KMS-11 (cell line): ENCODE results near the gene CFAP46.
"Not testable (repeated sequence)": the region's sequence is repeated elsewhere in the genome, so short reads cannot be mapped to it uniquely, and the experiment has no call there.

Source experiments
- H2AFZ ChIP-seq: fragments of 200-600 bp; sonication (generic); 2 replicates; pipeline ENCODE4 v1.6.1; 2016; ENCODE audit warnings: antibody characterized with exemption, mixed run types, low read depth
- H3K27ac ChIP-seq: fragments of 200-600 bp; sonication (generic); 2 replicates; pipeline ENCODE4 v1.6.1; 2016; ENCODE audit warnings: mild to moderate bottlenecking, mixed run types
- H3K27me3 ChIP-seq: fragments of 200-600 bp; sonication (generic); 2 replicates; pipeline ENCODE4 v1.6.1; 2017; ENCODE audit warnings: mild to moderate bottlenecking, low read depth, mixed run types, moderate library complexity; ENCODE audit not compliant: insufficient read depth
- H3K36me3 ChIP-seq: fragments of 200-600 bp; sonication (generic); 2 replicates; pipeline ENCODE4 v1.6.1; 2017; ENCODE audit warnings: mild to moderate bottlenecking, mixed run types; ENCODE audit not compliant: insufficient read depth
- H3K4me1 ChIP-seq: fragments of 200-600 bp; sonication (generic); 2 replicates; pipeline ENCODE4 v1.6.1; 2016; ENCODE audit warnings: mild to moderate bottlenecking, low read depth, mixed run types; ENCODE audit not compliant: poor library complexity, severe bottlenecking
- H3K4me2 ChIP-seq: fragments of 200-600 bp; sonication (generic); 2 replicates; pipeline ENCODE4 v1.7.0; 2016; ENCODE audit warnings: mild to moderate bottlenecking, mixed run types
- H3K4me3 ChIP-seq: fragments of 200-600 bp; sonication (generic); IDR thresholded peaks from 2 replicates; pipeline ENCODE4 v1.6.1; 2017; ENCODE audit warnings: low read depth, low read length, mixed read lengths; ENCODE audit not compliant: insufficient read depth
- H3K79me2 ChIP-seq: fragments of 200-600 bp; sonication (generic); 2 replicates; pipeline ENCODE4 v1.6.1; 2016; ENCODE audit warnings: low read depth, mixed run types; ENCODE audit not compliant: insufficient read depth
- H3K9ac ChIP-seq: fragments of 200-600 bp; sonication (generic); 2 replicates; pipeline ENCODE4 v1.6.1; 2016; ENCODE audit warnings: mild to moderate bottlenecking, mixed run types
- H4K20me1 ChIP-seq: fragments of 200-600 bp; sonication (generic); 2 replicates; pipeline ENCODE4 v1.6.1; 2016; ENCODE audit warnings: mild to moderate bottlenecking, mixed run types; ENCODE audit not compliant: insufficient read depth
- CTCF ChIP-seq: fragments of 200-600 bp; sonication (generic); conservative IDR thresholded peaks from 2 replicates; pipeline ENCODE4 v1.6.1; 2017; ENCODE audit warnings: low read depth, mild to moderate bottlenecking, antibody characterized with exemption, low read length, moderate library complexity, mixed read lengths

CFAP46 gene

GRCh38 chr10:132898391-132899053 is 43.8 kb downstream of the CFAP46 start:
- no peak overlapping the region for H3K4me2 ChIP-seq
- no peaks in the 10 kb centered on the region for H3K4me1 ChIP-seq
- H3K79me2 ChIP-seq, result no peaks in the 10 kb centered on the region
- H3K9ac ChIP-seq, result no peak overlapping the region
- H3K27me3 ChIP-seq, result peaks cover 40% of the 10 kb centered on the region; the same call in 1 of the 2 replicates
- no peaks in the 10 kb centered on the region for H3K36me3 ChIP-seq
- no peak for TF ChIP-seq CTCF
- H4K20me1 ChIP-seq, result no peaks in the 10 kb centered on the region
- no peak overlapping the region for H3K4me3 ChIP-seq
- no peak overlapping the region for H2AFZ ChIP-seq
- no peak overlapping the region for H3K27ac ChIP-seq

- Histone ChIP-seq H3K36me3 (no peaks in the 10 kb centered on the region), H3K9ac (no peak overlapping the region), H3K4me1 (no peaks in the 10 kb centered on the region), H3K4me3 (no peak overlapping the region), H3K27me3 (peaks cover 44% of the 10 kb centered on the region; the same call in 1 of the 2 replicates), H3K4me2 (no peak overlapping the region), H3K79me2 (no peaks in the 10 kb centered on the region), H3K27ac (no peak overlapping the region), H4K20me1 (no peaks in the 10 kb centered on the region), H2AFZ (no peak overlapping the region)
- no peak for TF ChIP-seq CTCF
These were observed 44.6 kb downstream of the CFAP46 start for GRCh38 chr10:132897516-132898381.

DNA sequence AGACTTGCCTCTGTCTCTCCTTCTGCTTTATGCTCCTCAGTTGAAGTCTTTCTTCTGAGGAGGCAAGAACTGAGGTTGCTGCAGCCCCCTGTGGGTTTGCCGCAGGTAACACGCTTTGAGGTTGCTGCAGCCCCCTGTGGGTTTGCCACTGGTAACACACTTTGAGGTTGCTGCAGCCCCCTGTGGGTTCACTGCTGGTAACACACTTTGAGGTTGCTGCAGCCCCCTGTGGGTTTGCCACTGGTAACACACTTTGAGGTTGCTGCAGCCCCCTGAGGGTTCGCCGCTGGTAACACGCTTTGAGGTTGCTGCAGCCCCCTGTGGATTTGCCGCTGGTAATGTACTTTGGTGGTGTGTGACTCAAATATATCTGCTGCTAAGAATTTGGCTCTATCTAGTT is 48.6 kb downstream of the CFAP46 start:
- H3K27me3 ChIP-seq, result peaks cover 36% of the 10 kb centered on the region; the same call in 1 of the 2 replicates
- H3K4me3 ChIP-seq, H3K4me1 ChIP-seq, H4K20me1 ChIP-seq, H3K27ac ChIP-seq, H3K79me2 ChIP-seq, H3K9ac ChIP-seq, H3K36me3 ChIP-seq, H2AFZ ChIP-seq, H3K4me2 ChIP-seq: not testable (repeated sequence)

DNA sequence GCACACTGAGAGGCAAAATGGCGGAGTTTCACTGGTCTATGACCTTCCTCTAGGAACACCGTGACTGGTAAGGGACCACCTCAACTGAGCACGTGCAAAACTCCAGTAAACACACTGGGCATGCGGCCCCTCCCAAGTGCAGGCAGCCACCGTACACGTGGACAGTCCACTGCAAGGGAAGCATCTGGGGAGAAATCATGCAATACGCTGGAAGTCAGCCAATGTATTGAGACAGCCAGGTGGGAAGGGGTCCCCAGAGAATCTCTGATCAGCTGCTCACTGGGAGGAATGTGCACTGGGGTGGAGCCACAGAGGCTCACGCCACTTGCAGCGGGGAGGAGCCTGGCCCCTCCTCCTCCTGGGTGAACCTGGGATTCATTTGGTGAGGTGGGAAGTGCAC is 49.3 kb downstream of the CFAP46 start:
- Histone ChIP-seq H3K79me2 (no peaks in the 10 kb centered on the region), H3K4me3 (no peak overlapping the region), H3K4me2 (no peak overlapping the region), H3K27me3 (peaks cover 36% of the 10 kb centered on the region; the same call in 1 of the 2 replicates), H3K27ac (no peak overlapping the region), H2AFZ (no peak overlapping the region), H3K36me3 (no peaks in the 10 kb centered on the region), H3K4me1 (no peaks in the 10 kb centered on the region), H4K20me1 (no peaks in the 10 kb centered on the region), H3K9ac (no peak overlapping the region)
- no peak for TF ChIP-seq CTCF
